NCI-H1092 (cell line): ENCODE data around the gene LRRC37A.
"Not testable (repeated sequence)": the region's sequence is repeated elsewhere in the genome, so short reads cannot be mapped to it uniquely, and the experiment has no call there.

Experiments
- DNase-seq: peaks from one replicate; lab custom pipeline; 2025; lab: John Stamatoyannopoulos, UW

Gene LRRC37A

DNA sequence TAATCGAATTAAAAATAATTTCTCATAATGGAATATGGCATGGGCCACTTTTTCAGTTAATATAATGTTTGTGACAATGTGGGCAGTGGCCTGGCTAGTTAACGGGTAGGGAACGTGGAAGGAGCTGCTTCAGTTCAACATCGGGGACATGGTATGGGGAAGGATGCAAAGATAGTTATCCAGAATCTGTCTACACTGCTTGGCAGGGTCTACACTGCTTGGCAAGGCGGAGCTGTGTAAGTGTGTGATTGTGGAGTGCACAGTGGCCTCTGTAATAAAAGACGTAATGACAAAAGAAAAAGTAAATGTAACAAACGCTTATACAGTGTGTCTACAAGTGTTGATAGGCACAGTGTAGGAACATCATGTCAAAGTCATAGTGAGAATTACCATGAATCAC is 7.3 kb upstream of the LRRC37A start:
- DNase-seq = not testable (repeated sequence)

- DNase-seq = not testable (repeated sequence)
Measured at GRCh38 chr17:46290906-46291546, 3.9 kb upstream of the LRRC37A start.

- not testable (repeated sequence) for DNase-seq
Measured at GRCh38 chr17:46291618-46292017, 3.3 kb upstream of the LRRC37A start.

DNA sequence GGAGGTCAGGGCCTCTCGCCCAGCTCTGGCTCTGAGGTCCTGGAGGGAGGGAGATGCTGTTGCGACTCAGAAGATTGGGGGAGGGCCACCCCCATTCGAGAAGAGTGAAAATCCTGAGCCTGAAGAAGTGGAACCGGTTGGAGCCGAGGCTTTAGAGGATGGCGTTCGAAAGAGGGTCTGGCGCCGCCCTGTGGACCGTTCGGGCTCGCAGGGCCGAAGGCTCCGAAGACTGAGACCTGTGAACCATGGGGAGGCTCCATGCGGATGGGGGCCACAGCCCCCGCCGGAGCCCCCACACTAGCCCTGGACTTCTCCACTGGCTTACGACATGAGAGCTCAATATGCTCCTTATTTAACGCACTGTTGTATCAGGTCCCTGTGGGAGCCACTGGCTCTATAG is 46.3 kb downstream of the LRRC37A start:
- DNase-seq = not testable (repeated sequence)

- DNase-seq = not testable (repeated sequence)
Measured at GRCh38 chr17:46342131-46342530, 47.2 kb downstream of the LRRC37A start.

GRCh38 chr17:46348345-46348744 is 53.4 kb downstream of the LRRC37A start:
- not testable (repeated sequence) for DNase-seq

GRCh38 chr17:46349060-46349459 is 54.1 kb downstream of the LRRC37A start:
- not testable (repeated sequence) for DNase-seq

DNA sequence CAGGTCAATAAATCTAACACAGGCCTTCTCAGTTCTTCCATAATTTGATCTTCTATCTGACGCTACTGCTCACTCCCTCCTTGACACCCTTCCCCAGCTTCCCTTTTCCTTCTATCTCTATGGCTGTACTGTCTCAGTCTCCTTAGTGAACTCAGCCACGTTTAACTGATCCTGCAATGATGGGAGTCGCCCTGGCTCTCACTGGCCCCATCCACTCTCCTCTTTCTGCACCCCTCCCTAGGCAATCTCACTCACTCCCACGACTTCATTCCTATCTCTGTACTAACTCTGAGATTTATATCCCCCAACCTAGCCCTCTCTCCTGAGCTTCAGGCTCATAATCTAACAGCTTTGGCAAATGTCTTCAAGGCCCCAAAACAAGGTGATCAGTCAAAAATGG is 58.9 kb downstream of the LRRC37A start:
- DNase-seq = not testable (repeated sequence)

DNA sequence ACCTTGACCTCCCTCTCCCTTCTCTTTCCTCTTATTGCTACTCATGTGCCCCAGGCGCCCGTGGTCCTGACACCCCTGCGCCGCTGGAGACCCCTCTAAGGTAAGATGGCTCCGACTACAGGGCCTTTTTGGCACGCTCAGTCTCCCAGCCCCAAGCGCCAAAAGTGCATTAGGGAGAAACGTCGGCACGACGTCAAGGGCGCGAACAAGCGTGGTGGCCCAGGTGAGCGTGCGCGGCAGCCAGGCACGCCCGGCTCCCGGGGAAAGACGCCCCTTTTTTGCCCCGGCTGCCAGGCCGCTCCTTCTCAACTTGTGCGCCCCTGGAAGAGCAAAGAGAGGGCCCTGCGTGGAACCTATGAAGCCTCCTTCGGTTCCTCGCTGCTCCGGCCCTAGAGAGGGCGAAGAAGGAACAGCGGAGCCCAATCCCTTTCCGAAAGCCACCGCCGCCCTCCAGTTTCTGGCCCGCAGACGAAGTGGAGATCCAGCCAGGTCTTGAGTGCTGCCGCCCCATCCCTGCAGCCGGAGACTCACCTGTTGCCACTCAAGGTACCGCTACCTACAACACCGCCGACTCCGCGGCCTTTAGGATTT is 66.3 kb downstream of the LRRC37A start:
- not testable (repeated sequence) for DNase-seq

GRCh38 chr17:46361755-46362154 is 66.8 kb downstream of the LRRC37A start, which contains the start of gene ARL17B:
TSS of gene ARL17B (minus strand) at chr17:46361766. CDS start at chr17:46358397, 3,369 bp downstream.
- DNase-seq = not testable (repeated sequence)

DNA sequence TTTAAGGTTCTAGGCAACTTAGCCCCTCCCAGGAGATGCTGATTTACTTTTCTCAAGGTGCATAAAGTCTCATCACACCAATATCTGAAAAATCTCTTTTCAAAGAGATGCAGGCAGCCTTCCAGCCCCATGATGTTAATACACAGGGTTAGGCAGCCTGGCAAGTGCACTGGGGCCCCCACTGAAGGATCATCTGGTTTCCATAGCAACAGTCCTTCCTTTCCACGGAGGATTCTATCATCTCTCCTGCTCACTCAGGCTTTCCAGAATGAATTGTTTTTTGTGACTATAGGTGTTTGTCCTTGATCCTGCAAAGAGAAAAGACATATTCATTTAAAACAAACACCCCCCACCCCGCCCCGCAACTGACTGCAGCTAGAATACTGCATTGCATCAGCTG is 72.6 kb downstream of the LRRC37A start:
- DNase-seq = not testable (repeated sequence)

DNA sequence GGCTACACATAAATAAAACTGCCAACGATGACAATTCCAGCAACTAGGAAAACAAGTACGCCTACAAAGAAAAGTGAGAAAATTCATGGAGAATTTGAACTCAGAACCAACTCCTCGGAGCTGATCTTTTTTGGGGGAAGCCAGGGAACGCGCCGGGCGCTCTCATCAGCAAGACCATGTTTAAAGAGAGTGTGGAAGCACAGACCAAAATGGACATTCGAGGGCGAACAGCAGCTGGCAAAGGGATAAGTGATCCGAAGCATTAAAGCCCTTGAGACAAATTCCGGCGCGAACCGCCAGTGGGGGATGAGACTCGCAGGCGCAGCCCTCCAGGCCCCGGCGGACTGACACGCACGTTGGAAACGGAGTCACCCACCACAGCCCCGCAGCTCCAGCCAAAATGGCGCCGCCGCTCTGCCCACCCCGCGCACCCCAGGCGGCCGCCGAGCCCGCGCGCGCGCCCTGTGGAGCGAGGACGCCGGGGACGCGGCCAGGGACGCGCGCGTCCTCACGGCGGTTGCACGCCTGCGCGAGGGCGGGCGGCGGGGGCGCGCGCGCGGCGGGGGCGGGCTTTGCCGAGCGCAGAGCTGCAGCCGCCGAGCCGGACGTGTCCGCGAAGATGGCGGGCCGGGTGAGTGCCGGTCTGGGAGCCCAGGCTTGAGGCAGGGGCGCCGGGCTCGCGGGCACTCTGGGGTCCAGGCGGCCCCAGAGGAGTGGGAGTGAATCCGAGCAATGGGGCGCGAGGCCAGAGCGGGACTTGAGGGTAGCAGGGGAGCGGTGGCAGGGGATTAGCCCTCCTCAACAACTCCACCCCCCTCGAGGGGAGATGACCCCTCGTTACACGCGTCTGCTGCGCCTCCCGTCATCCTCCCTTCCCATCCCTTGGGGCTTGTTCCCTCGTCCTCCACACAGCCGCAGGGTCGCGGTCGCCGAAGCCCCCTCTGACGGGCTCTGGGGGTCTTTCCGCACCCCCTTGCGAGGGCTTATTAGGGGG is 77.6 kb downstream of the LRRC37A start:
- DNase-seq = not testable (repeated sequence)

DNA sequence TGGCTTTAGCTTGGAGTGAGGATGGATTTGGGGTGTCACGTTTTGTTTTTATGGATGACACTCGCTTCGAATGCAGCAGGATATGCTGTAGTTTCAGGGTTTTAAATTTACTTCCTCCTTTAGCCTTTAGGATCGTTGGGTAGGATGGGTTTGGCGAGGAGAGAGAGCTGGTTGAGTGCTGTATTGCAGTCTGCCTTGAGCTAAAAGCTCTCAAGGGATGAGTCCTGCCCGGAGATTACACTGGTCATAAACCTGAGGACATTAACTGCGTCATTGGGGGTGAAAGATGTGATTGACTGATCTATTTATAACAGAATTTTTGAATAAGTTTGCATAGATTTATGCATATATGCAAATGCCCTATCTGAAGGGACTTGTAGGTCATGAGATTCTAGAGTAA is 78.5 kb downstream of the LRRC37A start:
- DNase-seq = not testable (repeated sequence)

GRCh38 chr17:46383118-46383517 is 88.2 kb downstream of the LRRC37A start:
- not testable (repeated sequence) for DNase-seq

DNA sequence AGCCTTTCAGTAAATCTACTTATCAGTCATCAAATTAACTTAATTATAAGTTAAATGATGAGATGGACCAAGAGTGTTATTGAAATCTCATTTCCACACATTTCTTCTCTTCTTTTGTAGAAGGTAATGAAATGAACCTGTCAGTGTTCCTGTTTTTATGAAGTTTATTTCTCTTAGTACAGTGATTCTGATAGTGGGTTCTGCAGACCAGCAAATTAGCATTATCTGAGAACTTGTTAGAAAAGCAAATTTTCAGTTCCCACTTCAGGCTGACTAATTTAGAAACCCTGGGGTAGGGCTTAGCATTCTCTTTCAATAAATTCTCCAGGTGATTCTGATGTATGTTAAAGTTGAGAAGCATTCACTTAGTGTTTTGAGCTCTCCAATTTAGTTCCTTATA is 90.6 kb downstream of the LRRC37A start:
- DNase-seq = not testable (repeated sequence)
